HepG2 (cell line): ENCODE data around the gene TM9SF4. TPM values are rescaled to one million over a fixed set of nuclear protein-coding genes. Genes with fewer than 3 reads are reported as not detected.

Experiments used
- GMEB1 ChIP-seq: sonication (generic); formaldehyde crosslinking; IDR thresholded peaks from 2 replicates; pipeline ENCODE4 v1.5.1; 2020; ENCODE audit warnings: missing genetic modification reagents, mild to moderate bottlenecking, borderline replicate concordance
- KDM3A ChIP-seq: IDR thresholded peaks from 2 replicates; pipeline ENCODE4 v1.6.1; 2018; ENCODE audit warnings: low read depth, missing compliant biosample characterization
- PRPF4 ChIP-seq: fragments of 200-400 bp; formaldehyde crosslinking; IDR thresholded peaks from 2 replicates; pipeline ENCODE4 v1.6.1; 2016; ENCODE audit warnings: low read length, low read depth; ENCODE audit not compliant: poor library complexity, severe bottlenecking
- SKI ChIP-seq: fragments of 450-650 bp; IDR thresholded peaks from one replicate; pipeline ENCODE4 v1.6.1; 2018; ENCODE audit warnings: mild to moderate bottlenecking; ENCODE audit not compliant: partially characterized antibody
- SRF ChIP-seq: IDR thresholded peaks from 2 replicates; pipeline ENCODE4 v1.6.1; 2011; ENCODE audit warnings: mild to moderate bottlenecking, low read depth, low read length, moderate library complexity
- ZBTB25 ChIP-seq: IDR thresholded peaks from 2 replicates; pipeline ENCODE4 v1.6.1; 2018; ENCODE audit warnings: missing genetic modification reagents
- ZBTB7A ChIP-seq: sonication (generic); formaldehyde crosslinking; IDR thresholded peaks from 2 replicates; pipeline ENCODE4 v1.8.0; 2022; ENCODE audit warnings: mild to moderate bottlenecking, missing genetic modification reagents
- ZEB1 ChIP-seq: IDR thresholded peaks from 2 replicates; pipeline ENCODE4 v1.6.1; 2012; ENCODE audit warnings: mild to moderate bottlenecking, low read depth, inconsistent platforms; ENCODE audit not compliant: insufficient replicate concordance
- ZNF142 ChIP-seq: sonication (generic); formaldehyde crosslinking; IDR thresholded peaks from 2 replicates; pipeline ENCODE4 v1.4.0; 2020; ENCODE audit warnings: missing genetic modification reagents
- ZNF337 ChIP-seq: sonication (generic); formaldehyde crosslinking; IDR thresholded peaks from 2 replicates; pipeline ENCODE4 v1.5.1; 2020; ENCODE audit warnings: missing genetic modification reagents, low read depth, mild to moderate bottlenecking, borderline replicate concordance
- ZNF382 ChIP-seq: sonication (generic); formaldehyde crosslinking; IDR thresholded peaks from 2 replicates; pipeline ENCODE4 v1.5.0; 2020; ENCODE audit warnings: missing genetic modification reagents, mild to moderate bottlenecking, borderline replicate concordance
- ZNF44 ChIP-seq: sonication (generic); formaldehyde crosslinking; IDR thresholded peaks from 2 replicates; pipeline ENCODE4 v1.5.1; 2020; ENCODE audit warnings: mild to moderate bottlenecking, missing genetic modification reagents
- polyA plus RNA-seq, 8 experiments: library from polyadenylated mRNA; depleted of rRNA in 3 of 8; stranded (reverse) in 7 of 8; unstranded in 1 of 8; fragments of >200 nt; fragmentation: Illumina TruSeq in 4 of 8; extraction: Trizol in 4 of 8; gene quantifications; 2 replicates each; pipeline versions ENCODE4 v1.2.1 to v1.2.3, GENCODE V29; 2011 to 2016; ENCODE audit warnings: low read depth in 4 of 8, missing spikeins in 1 of 8, mixed read lengths in 1 of 8; ENCODE audit not compliant: insufficient read depth in 1 of 8
- total RNA-seq, 5 experiments: library from RNA; depleted of rRNA; stranded (reverse); fragments of >200 nt; fragmentation: Illumina TruSeq; extraction: Trizol; gene quantifications; 2 replicates each; pipeline ENCODE4 v1.2.3, GENCODE V29; 2016; ENCODE audit warnings: low read depth in 1 of 5

Gene TM9SF4
- total and polyA plus RNA-seq, 2 of the 13 experiments (the other 11 are each of a cell fraction or from before 2014, with no cell fraction given): 53.5 to 171 TPM

GRCh38 chr20:32207626-32208498 is 98.3 kb downstream of the TM9SF4 start, which contains the start of the genes PLAGL2 and POFUT1 (continued):
- TF ChIP-seq GMEB1 (CRISPR knock-in tag) (peak; percentile 83), ZNF142 (peak; percentile 87), PRPF4 (no peak), ZNF382 (no peak), ZNF44 (CRISPR knock-in tag) (no peak), SKI (peak; percentile 85), ZBTB7A (CRISPR knock-in tag) (no peak; the same call in 1 of the 2 replicates), ZEB1 (peak; percentile 51), ZNF337 (CRISPR knock-in tag) (no peak), SRF (no peak), KDM3A (CRISPR knock-in tag) (peak; percentile 62), ZBTB25 (CRISPR knock-in tag) (peak; percentile 98)
